ENCODE measurements around the gene DHRS13.

The DHRS13 gene

GRCh38 chr17:28917029-28917428, 14.2 kb upstream of the DHRS13 start:
- no peak overlapping the region for H3K27ac ChIP-seq (ENCODE audit: low read depth, low read length)

GRCh38 chr17:28916302-28916934, 13.5 kb upstream of the DHRS13 start:
- peaks cover 72 to 92% of the 10 kb centered on the region in 2 donors for H3K36me3 ChIP-seq (ENCODE audit: control insufficient read depth in 1 of 2, insufficient read depth in 2 of 2, low read length in 2 of 2)
- no peak overlapping the region for H3K27ac ChIP-seq (ENCODE audit: low read depth, low read length)

More at GRCh38 chr17:28917029-28917428, 14.2 kb upstream of the DHRS13 start:
- no peak overlapping the region for H3K9ac ChIP-seq (ENCODE audit: low read depth in 1 of 2, low read length in 2 of 2)
- H3K4me3 ChIP-seq (ENCODE audit: low read depth in 1 of 2, low read length in 2 of 2): no peak overlapping the region
- no peaks in the 10 kb centered on the region for H3K27me3 ChIP-seq (ENCODE audit: control insufficient read depth in 1 of 2, insufficient read depth in 2 of 2, low read length in 2 of 2)
- peaks cover 7 to 9% of the 10 kb centered on the region in 2 donors for H3K4me1 ChIP-seq (ENCODE audit: control insufficient read depth in 1 of 2, insufficient read depth in 2 of 2, low read length in 2 of 2)
- H3K9me3 ChIP-seq (ENCODE audit: control insufficient read depth in 1 of 2, low read length in 2 of 2): no peaks in the 10 kb centered on the region
- peaks cover 68 to 92% of the 10 kb centered on the region in 2 donors for H3K36me3 ChIP-seq (ENCODE audit: control insufficient read depth in 1 of 2, insufficient read depth in 2 of 2, low read length in 2 of 2)

GRCh38 chr17:28912938-28913333, 10.1 kb upstream of the DHRS13 start:
- Histone ChIP-seq H3K36me3 (ENCODE audit: control insufficient read depth in 1 of 2, insufficient read depth in 2 of 2, low read length in 2 of 2) (peaks cover 76 to 96% of the 10 kb centered on the region in 2 donors), H3K9me3 (ENCODE audit: control insufficient read depth in 1 of 2, low read length in 2 of 2) (no peaks in the 10 kb centered on the region), H3K27me3 (ENCODE audit: control insufficient read depth in 1 of 2, insufficient read depth in 2 of 2, low read length in 2 of 2) (no peaks in the 10 kb centered on the region), H3K4me3 (ENCODE audit: low read depth in 1 of 2, low read length in 2 of 2) (no peak overlapping the region), H3K9ac (ENCODE audit: low read depth in 1 of 2, low read length in 2 of 2) (no peak overlapping the region), H3K4me1 (ENCODE audit: control insufficient read depth in 1 of 2, insufficient read depth in 2 of 2, low read length in 2 of 2) (peaks cover 11 to 14% of the 10 kb centered on the region in 2 donors), H3K27ac (ENCODE audit: low read depth, low read length) (no peak overlapping the region)

More at GRCh38 chr17:28916302-28916934, 13.5 kb upstream of the DHRS13 start:
- peaks cover 11 to 14% of the 10 kb centered on the region in 2 donors for H3K4me1 ChIP-seq (ENCODE audit: control insufficient read depth in 1 of 2, insufficient read depth in 2 of 2, low read length in 2 of 2)
- no peak overlapping the region for H3K9ac ChIP-seq (ENCODE audit: low read depth in 1 of 2, low read length in 2 of 2)
- H3K9me3 ChIP-seq (ENCODE audit: control insufficient read depth in 1 of 2, low read length in 2 of 2): no peaks in the 10 kb centered on the region
- no peaks in the 10 kb centered on the region for H3K27me3 ChIP-seq (ENCODE audit: control insufficient read depth in 1 of 2, insufficient read depth in 2 of 2, low read length in 2 of 2)
- H3K4me3 ChIP-seq (ENCODE audit: low read depth in 1 of 2, low read length in 2 of 2): no peak overlapping the region

GRCh38 chr17:28912281-28912937, 9.5 kb upstream of the DHRS13 start:
- peaks cover 71 to 96% of the 10 kb centered on the region in 2 donors for H3K36me3 ChIP-seq (ENCODE audit: control insufficient read depth in 1 of 2, insufficient read depth in 2 of 2, low read length in 2 of 2)
- H3K4me3 ChIP-seq (ENCODE audit: low read depth in 1 of 2, low read length in 2 of 2): no peak overlapping the region
- H3K9me3 ChIP-seq (ENCODE audit: control insufficient read depth in 1 of 2, low read length in 2 of 2): no peaks in the 10 kb centered on the region
- no peaks in the 10 kb centered on the region for H3K27me3 ChIP-seq (ENCODE audit: control insufficient read depth in 1 of 2, insufficient read depth in 2 of 2, low read length in 2 of 2)
- no peak overlapping the region for H3K27ac ChIP-seq (ENCODE audit: low read depth, low read length)
- H3K9ac ChIP-seq (ENCODE audit: low read depth in 1 of 2, low read length in 2 of 2): no peak overlapping the region
- peaks cover 11 to 14% of the 10 kb centered on the region in 2 donors for H3K4me1 ChIP-seq (ENCODE audit: control insufficient read depth in 1 of 2, insufficient read depth in 2 of 2, low read length in 2 of 2)

- peaks cover 11 to 14% of the 10 kb centered on the region in 2 donors for H3K4me1 ChIP-seq (ENCODE audit: control insufficient read depth in 1 of 2, insufficient read depth in 2 of 2, low read length in 2 of 2)
- no peaks in the 10 kb centered on the region for H3K27me3 ChIP-seq (ENCODE audit: control insufficient read depth in 1 of 2, insufficient read depth in 2 of 2, low read length in 2 of 2)
- no peak overlapping the region for H3K4me3 ChIP-seq (ENCODE audit: low read depth in 1 of 2, low read length in 2 of 2)
- H3K9ac ChIP-seq (ENCODE audit: low read depth in 1 of 2, low read length in 2 of 2): peak overlapping the region in 1 of 2 donors; percentile 34
- no peaks in the 10 kb centered on the region for H3K9me3 ChIP-seq (ENCODE audit: control insufficient read depth in 1 of 2, low read length in 2 of 2)
- H3K36me3 ChIP-seq (ENCODE audit: control insufficient read depth in 1 of 2, insufficient read depth in 2 of 2, low read length in 2 of 2): peaks cover 69 to 96% of the 10 kb centered on the region in 2 donors
- no peak overlapping the region for H3K27ac ChIP-seq (ENCODE audit: low read depth, low read length)
Observed at GRCh38 chr17:28911411-28912045, 8.6 kb upstream of the DHRS13 start.

GRCh38 chr17:28910534-28910933, 7.7 kb upstream of the DHRS13 start:
- Histone ChIP-seq H3K4me1 (ENCODE audit: control insufficient read depth in 1 of 2, insufficient read depth in 2 of 2, low read length in 2 of 2) (peaks cover 11 to 14% of the 10 kb centered on the region in 2 donors), H3K36me3 (ENCODE audit: control insufficient read depth in 1 of 2, insufficient read depth in 2 of 2, low read length in 2 of 2) (peaks cover 69 to 97% of the 10 kb centered on the region in 2 donors)

GRCh38 chr17:28908640-28909167, 5.8 kb upstream of the DHRS13 start:
- H3K9me3 ChIP-seq (ENCODE audit: control insufficient read depth in 1 of 2, low read length in 2 of 2): no peaks in the 10 kb centered on the region
- H3K9ac ChIP-seq (ENCODE audit: low read depth in 1 of 2, low read length in 2 of 2): no peak overlapping the region
- H3K4me3 ChIP-seq (ENCODE audit: low read depth in 1 of 2, low read length in 2 of 2): no peak overlapping the region
- H3K27ac ChIP-seq (ENCODE audit: low read depth, low read length): peak overlapping the region; percentile 0
- no peaks in the 10 kb centered on the region for H3K27me3 ChIP-seq (ENCODE audit: control insufficient read depth in 1 of 2, insufficient read depth in 2 of 2, low read length in 2 of 2)
- peaks cover 16 to 21% of the 10 kb centered on the region in 2 donors for H3K4me1 ChIP-seq (ENCODE audit: control insufficient read depth in 1 of 2, insufficient read depth in 2 of 2, low read length in 2 of 2)
- H3K36me3 ChIP-seq (ENCODE audit: control insufficient read depth in 1 of 2, insufficient read depth in 2 of 2, low read length in 2 of 2): peaks cover 55 to 83% of the 10 kb centered on the region in 2 donors

More at GRCh38 chr17:28910534-28910933, 7.7 kb upstream of the DHRS13 start:
- H3K27me3 ChIP-seq (ENCODE audit: control insufficient read depth in 1 of 2, insufficient read depth in 2 of 2, low read length in 2 of 2): no peaks in the 10 kb centered on the region
- no peaks in the 10 kb centered on the region for H3K9me3 ChIP-seq (ENCODE audit: control insufficient read depth in 1 of 2, low read length in 2 of 2)
- H3K9ac ChIP-seq (ENCODE audit: low read depth in 1 of 2, low read length in 2 of 2): no peak overlapping the region
- H3K4me3 ChIP-seq (ENCODE audit: low read depth in 1 of 2, low read length in 2 of 2): no peak overlapping the region
- H3K27ac ChIP-seq (ENCODE audit: low read depth, low read length): no peak overlapping the region

GRCh38 chr17:28907709-28908475, 5.0 kb upstream of the DHRS13 start:
- Histone ChIP-seq H3K27ac (ENCODE audit: low read depth, low read length) (no peak overlapping the region), H3K4me1 (ENCODE audit: control insufficient read depth in 1 of 2, insufficient read depth in 2 of 2, low read length in 2 of 2) (peaks cover 21 to 26% of the 10 kb centered on the region in 2 donors), H3K9ac (ENCODE audit: low read depth in 1 of 2, low read length in 2 of 2) (no peak overlapping the region), H3K36me3 (ENCODE audit: control insufficient read depth in 1 of 2, insufficient read depth in 2 of 2, low read length in 2 of 2) (peaks cover 47 to 75% of the 10 kb centered on the region in 2 donors), H3K9me3 (ENCODE audit: control insufficient read depth in 1 of 2, low read length in 2 of 2) (no peaks in the 10 kb centered on the region), H3K27me3 (ENCODE audit: control insufficient read depth in 1 of 2, insufficient read depth in 2 of 2, low read length in 2 of 2) (no peaks in the 10 kb centered on the region), H3K4me3 (ENCODE audit: low read depth in 1 of 2, low read length in 2 of 2) (no peak overlapping the region)

GRCh38 chr17:28906706-28907438, 4.0 kb upstream of the DHRS13 start:
- Histone ChIP-seq H3K36me3 (ENCODE audit: control insufficient read depth in 1 of 2, insufficient read depth in 2 of 2, low read length in 2 of 2) (peaks cover 36 to 65% of the 10 kb centered on the region in 2 donors), H3K4me3 (ENCODE audit: low read depth in 1 of 2, low read length in 2 of 2) (no peak overlapping the region), H3K27me3 (ENCODE audit: control insufficient read depth in 1 of 2, insufficient read depth in 2 of 2, low read length in 2 of 2) (no peaks in the 10 kb centered on the region), H3K27ac (ENCODE audit: low read depth, low read length) (no peak overlapping the region), H3K9me3 (ENCODE audit: control insufficient read depth in 1 of 2, low read length in 2 of 2) (no peaks in the 10 kb centered on the region), H3K9ac (ENCODE audit: low read depth in 1 of 2, low read length in 2 of 2) (no peak overlapping the region), H3K4me1 (ENCODE audit: control insufficient read depth in 1 of 2, insufficient read depth in 2 of 2, low read length in 2 of 2) (peaks cover 15 to 20% of the 10 kb centered on the region in 2 donors)
